Measurements from ENCODE around the gene SCN3B. TPM values are rescaled to one million over a fixed set of nuclear protein-coding genes. Genes with fewer than 3 reads are reported as not detected.
A peak's percentile ranks its signal among the peaks of the same experiment; 100 is the strongest.

Gene SCN3B, protein sequence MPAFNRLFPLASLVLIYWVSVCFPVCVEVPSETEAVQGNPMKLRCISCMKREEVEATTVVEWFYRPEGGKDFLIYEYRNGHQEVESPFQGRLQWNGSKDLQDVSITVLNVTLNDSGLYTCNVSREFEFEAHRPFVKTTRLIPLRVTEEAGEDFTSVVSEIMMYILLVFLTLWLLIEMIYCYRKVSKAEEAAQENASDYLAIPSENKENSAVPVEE
- total RNA-seq (under 1 TPM; 0.05 to 0.17 TPM), polyA plus RNA-seq (under 1 TPM in 1 of 2 donors, not detected in 1; 0.05 TPM)

DNA sequence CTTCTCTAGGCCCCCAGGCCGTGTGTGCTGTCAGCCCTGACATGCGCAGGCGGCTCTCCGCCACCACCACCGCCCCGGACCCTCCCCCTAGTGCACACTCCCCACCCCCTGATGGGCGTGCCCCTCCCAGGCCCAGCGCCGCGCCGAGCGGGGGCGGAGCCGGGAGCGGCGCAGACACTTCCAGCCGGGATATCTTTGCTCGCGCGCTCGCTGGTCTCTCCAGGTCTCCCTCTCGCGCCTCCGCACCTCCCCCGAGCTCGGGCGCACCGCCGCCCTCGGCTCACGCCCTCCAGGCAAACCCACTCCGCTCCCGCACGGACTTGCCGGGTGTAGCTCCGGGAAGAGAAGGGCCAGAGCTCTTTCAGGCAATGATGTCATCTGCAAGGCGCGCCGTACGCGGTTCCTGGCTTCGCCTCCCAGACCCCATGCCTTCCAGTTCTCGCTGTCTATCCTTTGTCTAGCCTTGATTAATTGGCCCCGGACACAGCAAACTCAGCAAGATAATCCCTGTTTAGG is at the start of gene SCN3B:
Gene SCN3B (minus strand): TSS at position 59 of the 516 bp plus-strand sequence. CDS start 823 bp downstream, outside the sequence.
- TF ChIP-seq, protein P1, sequence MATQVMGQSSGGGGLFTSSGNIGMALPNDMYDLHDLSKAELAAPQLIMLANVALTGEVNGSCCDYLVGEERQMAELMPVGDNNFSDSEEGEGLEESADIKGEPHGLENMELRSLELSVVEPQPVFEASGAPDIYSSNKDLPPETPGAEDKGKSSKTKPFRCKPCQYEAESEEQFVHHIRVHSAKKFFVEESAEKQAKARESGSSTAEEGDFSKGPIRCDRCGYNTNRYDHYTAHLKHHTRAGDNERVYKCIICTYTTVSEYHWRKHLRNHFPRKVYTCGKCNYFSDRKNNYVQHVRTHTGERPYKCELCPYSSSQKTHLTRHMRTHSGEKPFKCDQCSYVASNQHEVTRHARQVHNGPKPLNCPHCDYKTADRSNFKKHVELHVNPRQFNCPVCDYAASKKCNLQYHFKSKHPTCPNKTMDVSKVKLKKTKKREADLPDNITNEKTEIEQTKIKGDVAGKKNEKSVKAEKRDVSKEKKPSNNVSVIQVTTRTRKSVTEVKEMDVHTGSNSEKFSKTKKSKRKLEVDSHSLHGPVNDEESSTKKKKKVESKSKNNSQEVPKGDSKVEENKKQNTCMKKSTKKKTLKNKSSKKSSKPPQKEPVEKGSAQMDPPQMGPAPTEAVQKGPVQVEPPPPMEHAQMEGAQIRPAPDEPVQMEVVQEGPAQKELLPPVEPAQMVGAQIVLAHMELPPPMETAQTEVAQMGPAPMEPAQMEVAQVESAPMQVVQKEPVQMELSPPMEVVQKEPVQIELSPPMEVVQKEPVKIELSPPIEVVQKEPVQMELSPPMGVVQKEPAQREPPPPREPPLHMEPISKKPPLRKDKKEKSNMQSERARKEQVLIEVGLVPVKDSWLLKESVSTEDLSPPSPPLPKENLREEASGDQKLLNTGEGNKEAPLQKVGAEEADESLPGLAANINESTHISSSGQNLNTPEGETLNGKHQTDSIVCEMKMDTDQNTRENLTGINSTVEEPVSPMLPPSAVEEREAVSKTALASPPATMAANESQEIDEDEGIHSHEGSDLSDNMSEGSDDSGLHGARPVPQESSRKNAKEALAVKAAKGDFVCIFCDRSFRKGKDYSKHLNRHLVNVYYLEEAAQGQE (IDR thresholded peaks at IDR 0.05) = no peak
- no peak for TF ChIP-seq YY1 (IDR thresholded peaks at IDR 0.05)
- TF ChIP-seq, protein P2, sequence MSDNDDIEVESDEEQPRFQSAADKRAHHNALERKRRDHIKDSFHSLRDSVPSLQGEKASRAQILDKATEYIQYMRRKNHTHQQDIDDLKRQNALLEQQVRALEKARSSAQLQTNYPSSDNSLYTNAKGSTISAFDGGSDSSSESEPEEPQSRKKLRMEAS (IDR thresholded peaks at IDR 0.05) = no peak
- no peak for TF ChIP-seq RXRA (IDR thresholded peaks at IDR 0.05)
- no peak for TF ChIP-seq TAF1 (conservative IDR thresholded peaks at IDR 0.05)
- TF ChIP-seq GABPA (IDR thresholded peaks at IDR 0.05 in 1 of 2, conservative IDR thresholded peaks at IDR 0.05 in 1 of 2) = no peak
- TF ChIP-seq, protein P3, sequence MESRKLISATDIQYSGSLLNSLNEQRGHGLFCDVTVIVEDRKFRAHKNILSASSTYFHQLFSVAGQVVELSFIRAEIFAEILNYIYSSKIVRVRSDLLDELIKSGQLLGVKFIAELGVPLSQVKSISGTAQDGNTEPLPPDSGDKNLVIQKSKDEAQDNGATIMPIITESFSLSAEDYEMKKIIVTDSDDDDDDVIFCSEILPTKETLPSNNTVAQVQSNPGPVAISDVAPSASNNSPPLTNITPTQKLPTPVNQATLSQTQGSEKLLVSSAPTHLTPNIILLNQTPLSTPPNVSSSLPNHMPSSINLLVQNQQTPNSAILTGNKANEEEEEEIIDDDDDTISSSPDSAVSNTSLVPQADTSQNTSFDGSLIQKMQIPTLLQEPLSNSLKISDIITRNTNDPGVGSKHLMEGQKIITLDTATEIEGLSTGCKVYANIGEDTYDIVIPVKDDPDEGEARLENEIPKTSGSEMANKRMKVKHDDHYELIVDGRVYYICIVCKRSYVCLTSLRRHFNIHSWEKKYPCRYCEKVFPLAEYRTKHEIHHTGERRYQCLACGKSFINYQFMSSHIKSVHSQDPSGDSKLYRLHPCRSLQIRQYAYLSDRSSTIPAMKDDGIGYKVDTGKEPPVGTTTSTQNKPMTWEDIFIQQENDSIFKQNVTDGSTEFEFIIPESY (IDR thresholded peaks at IDR 0.05) = no peak
- TF ChIP-seq RAD21 (IDR thresholded peaks at IDR 0.05) = no peak
- TF ChIP-seq, protein P4, sequence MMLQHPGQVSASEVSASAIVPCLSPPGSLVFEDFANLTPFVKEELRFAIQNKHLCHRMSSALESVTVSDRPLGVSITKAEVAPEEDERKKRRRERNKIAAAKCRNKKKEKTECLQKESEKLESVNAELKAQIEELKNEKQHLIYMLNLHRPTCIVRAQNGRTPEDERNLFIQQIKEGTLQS (IDR thresholded peaks at IDR 0.05) = no peak
- peaks cover 0 to 12% (median 8%) of the 10 kb centered on the region in 4 donors for H3K27me3 ChIP-seq (ENCODE audit: control insufficient read depth in 4 of 4, insufficient read depth in 4 of 4, low read length in 3 of 4)
- DNase-seq (ENCODE audit: low spot score) = peak; percentile 65
- peaks cover 9 to 14% (median 11%) of the 10 kb centered on the region in 4 donors for H3K4me1 ChIP-seq (ENCODE audit: control insufficient read depth in 4 of 4, insufficient read depth in 4 of 4, low read length in 3 of 4)
- WGBS = 3% methylated on average over 44 of the region's 44 CpGs
- no peak within 1 kb of the TSS for H3K27ac ChIP-seq (ENCODE audit: low read depth in 1 of 2, low read length in 2 of 2)
- peak within 1 kb of the TSS in 2 of 3 donors; percentile 33 to 56 for H3K4me3 ChIP-seq (ENCODE audit: low read depth in 1 of 3, low read length in 3 of 3)
- no peak within 1 kb of the TSS for H3K9ac ChIP-seq (ENCODE audit: low read depth in 1 of 2, low read length in 2 of 2)
- H3K36me3 ChIP-seq (ENCODE audit: control insufficient read depth in 4 of 4, insufficient read depth in 3 of 4, low read depth in 1 of 4, low read length in 3 of 4) = no peaks in the 10 kb centered on the region
- H3K9me3 ChIP-seq (ENCODE audit: control insufficient read depth in 4 of 4, low read length in 3 of 4) = peaks cover 0 to 5% (median 0%) of the 10 kb centered on the region in 4 donors

DNA sequence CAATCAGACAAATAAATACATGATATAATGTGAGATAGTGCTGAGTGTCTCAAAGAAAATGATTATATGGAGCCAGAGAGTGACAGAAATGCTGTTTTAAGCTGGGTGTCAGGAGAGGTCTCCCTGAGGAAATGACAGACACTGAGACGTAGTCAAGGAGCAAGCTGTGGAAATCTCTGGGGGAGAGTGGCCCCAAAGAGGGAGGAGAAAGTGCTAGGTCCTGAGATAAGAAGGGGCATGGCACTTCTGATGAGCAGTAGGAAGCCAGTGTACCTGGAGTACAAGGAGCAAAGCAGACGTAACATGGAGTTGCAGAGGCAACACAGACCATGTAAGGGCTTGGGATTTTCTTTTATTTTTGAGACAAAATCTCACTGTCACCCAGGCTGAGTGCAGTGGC is 48.3 kb upstream of the SCN3B start:
- DNase-seq (ENCODE audit: low spot score) = no peak
- WGBS = 77% methylated on average over 2 of the region's 2 CpGs

More for the DNA sequence above, 48.3 kb upstream of the SCN3B start:
- no peak overlapping the region for H3K4me3 ChIP-seq (ENCODE audit: low read depth in 1 of 3, low read length in 3 of 3)
- TF ChIP-seq YY1 (IDR thresholded peaks at IDR 0.05) (no peak), HNF4G (IDR thresholded peaks at IDR 0.05) (no peak), NR2F2 (IDR thresholded peaks at IDR 0.05) (no peak), EGR1 (IDR thresholded peaks at IDR 0.05; ENCODE audit: low read depth in 2 of 2) (no peak), FOXA1 (IDR thresholded peaks at IDR 0.05) (no peak), JUND (IDR thresholded peaks at IDR 0.05) (no peak)
- TF ChIP-seq, protein P5, sequence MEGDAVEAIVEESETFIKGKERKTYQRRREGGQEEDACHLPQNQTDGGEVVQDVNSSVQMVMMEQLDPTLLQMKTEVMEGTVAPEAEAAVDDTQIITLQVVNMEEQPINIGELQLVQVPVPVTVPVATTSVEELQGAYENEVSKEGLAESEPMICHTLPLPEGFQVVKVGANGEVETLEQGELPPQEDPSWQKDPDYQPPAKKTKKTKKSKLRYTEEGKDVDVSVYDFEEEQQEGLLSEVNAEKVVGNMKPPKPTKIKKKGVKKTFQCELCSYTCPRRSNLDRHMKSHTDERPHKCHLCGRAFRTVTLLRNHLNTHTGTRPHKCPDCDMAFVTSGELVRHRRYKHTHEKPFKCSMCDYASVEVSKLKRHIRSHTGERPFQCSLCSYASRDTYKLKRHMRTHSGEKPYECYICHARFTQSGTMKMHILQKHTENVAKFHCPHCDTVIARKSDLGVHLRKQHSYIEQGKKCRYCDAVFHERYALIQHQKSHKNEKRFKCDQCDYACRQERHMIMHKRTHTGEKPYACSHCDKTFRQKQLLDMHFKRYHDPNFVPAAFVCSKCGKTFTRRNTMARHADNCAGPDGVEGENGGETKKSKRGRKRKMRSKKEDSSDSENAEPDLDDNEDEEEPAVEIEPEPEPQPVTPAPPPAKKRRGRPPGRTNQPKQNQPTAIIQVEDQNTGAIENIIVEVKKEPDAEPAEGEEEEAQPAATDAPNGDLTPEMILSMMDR (IDR thresholded peaks at IDR 0.05; ENCODE audit: low read depth, low read length, missing input control) = no peak
- H3K27me3 ChIP-seq (ENCODE audit: control insufficient read depth in 4 of 4, insufficient read depth in 4 of 4, low read length in 3 of 4) = no peaks in the 10 kb centered on the region
- H3K9ac ChIP-seq (ENCODE audit: low read depth in 1 of 2, low read length in 2 of 2) = no peak overlapping the region
- no peaks in the 10 kb centered on the region for H3K9me3 ChIP-seq (ENCODE audit: control insufficient read depth in 4 of 4, low read length in 3 of 4)
- H3K27ac ChIP-seq (ENCODE audit: low read depth in 1 of 2, low read length in 2 of 2) = no peak overlapping the region
- no peaks in the 10 kb centered on the region for H3K36me3 ChIP-seq (ENCODE audit: control insufficient read depth in 4 of 4, insufficient read depth in 3 of 4, low read depth in 1 of 4, low read length in 3 of 4)
- no peaks in the 10 kb centered on the region for H3K4me1 ChIP-seq (ENCODE audit: control insufficient read depth in 4 of 4, insufficient read depth in 4 of 4, low read length in 3 of 4)

All from liver (tissue), 9 donors.